Astrocyte (in vitro differentiated cells and primary cell): ENCODE data around the gene MTA2. TPM values are rescaled to one million over a fixed set of nuclear protein-coding genes. Genes with fewer than 3 reads are reported as not detected.

Experiments used
- DNase-seq: peaks from one replicate; pipeline ENCODE4 v3.0.0-alpha.2; 2010; ENCODE audit warnings: low read depth
- FAIRE-seq: peaks from 2 replicates; lab custom pipeline; 2011; peaks lifted over from hg19 to GRCh38; lab: Jason Lieb, UNC
- H2AFZ ChIP-seq: 2 replicates; pipeline ENCODE4 v1.6.0; 2012; ENCODE audit warnings: low read depth, low read length, inconsistent platforms
- H3K27ac ChIP-seq: 2 replicates; pipeline ENCODE4 v1.5.1; 2011; ENCODE audit warnings: low read depth, low read length, inconsistent platforms
- H3K27me3 ChIP-seq: 2 replicates; pipeline ENCODE4 v1.6.0; 2011; ENCODE audit warnings: low read length, inconsistent platforms; ENCODE audit not compliant: insufficient read depth
- H3K36me3 ChIP-seq: 2 replicates; pipeline ENCODE4 v1.5.1; 2011; ENCODE audit warnings: low read length, inconsistent platforms; ENCODE audit not compliant: insufficient read depth
- H3K4me1 ChIP-seq: 2 replicates; pipeline ENCODE4 v1.5.1; 2011; ENCODE audit warnings: low read length, inconsistent platforms; ENCODE audit not compliant: insufficient read depth
- H3K4me2 ChIP-seq: 2 replicates; pipeline ENCODE4 v1.6.0; 2012; ENCODE audit warnings: low read length, inconsistent platforms
- H3K4me3 ChIP-seq: 2 replicates; pipeline ENCODE4 v1.5.1; 2011; ENCODE audit warnings: low read depth, mild to moderate bottlenecking, low read length, inconsistent platforms; ENCODE audit not compliant: insufficient read depth
- H3K79me2 ChIP-seq: 2 replicates; pipeline ENCODE4 v1.6.0; 2012; ENCODE audit warnings: mild to moderate bottlenecking, low read length, inconsistent platforms; ENCODE audit not compliant: insufficient read depth
- H3K9ac ChIP-seq: 2 replicates; pipeline ENCODE4 v1.6.0; 2012; ENCODE audit warnings: mild to moderate bottlenecking, low read length, inconsistent platforms
- H3K9me3 ChIP-seq: 2 replicates; pipeline ENCODE4 v1.5.1; 2012; ENCODE audit warnings: low read depth, mild to moderate bottlenecking, low read length, inconsistent platforms; ENCODE audit not compliant: insufficient read depth
- H4K20me1 ChIP-seq: 2 replicates; pipeline ENCODE4 v1.6.0; 2012; ENCODE audit warnings: low read length, inconsistent platforms; ENCODE audit not compliant: insufficient read depth
- H3K27ac Mint-ChIP-seq: one replicate; pipeline ENCODE4 v1.8.0; 2021; ENCODE audit warnings: mild to moderate bottlenecking, mixed read lengths; ENCODE audit not compliant: unreplicated experiment
- H3K27me3 Mint-ChIP-seq: one replicate; pipeline ENCODE4 v1.8.0; 2021; ENCODE audit warnings: low read depth, mixed read lengths; ENCODE audit not compliant: unreplicated experiment
- H3K36me3 Mint-ChIP-seq: one replicate; pipeline ENCODE4 v1.8.0; 2021; ENCODE audit warnings: low read depth, mixed read lengths; ENCODE audit not compliant: unreplicated experiment
- H3K4me1 Mint-ChIP-seq: one replicate; pipeline ENCODE4 v1.8.0; 2021; ENCODE audit warnings: low read depth, mixed read lengths; ENCODE audit not compliant: unreplicated experiment
- H3K4me3 Mint-ChIP-seq: one replicate; pipeline ENCODE4 v1.8.0; 2021; ENCODE audit warnings: mild to moderate bottlenecking, moderate library complexity, mixed read lengths; ENCODE audit not compliant: unreplicated experiment
- H3K9me3 Mint-ChIP-seq: one replicate; pipeline ENCODE4 v1.8.0; 2021; ENCODE audit warnings: mild to moderate bottlenecking, mixed read lengths; ENCODE audit not compliant: unreplicated experiment
- EZH2 ChIP-seq: IDR thresholded peaks from 2 replicates; pipeline ENCODE4 v1.6.1; 2012; ENCODE audit warnings: mild to moderate bottlenecking, low read length, inconsistent platforms; ENCODE audit not compliant: insufficient read depth
- total RNA-seq: library from RNA; stranded (reverse); gene quantifications from 2 replicates; pipeline ENCODE4 v1.2.1, GENCODE V29; 2021
- TF ChIP-seq, protein P1 (sequence below): IDR thresholded peaks from 2 replicates; pipeline ENCODE4 v1.5.1; 2011; ENCODE audit warnings: low read depth, mild to moderate bottlenecking, inconsistent platforms, low read length, moderate library complexity; ENCODE audit not compliant: insufficient read depth

Gene MTA2
- total RNA-seq, 1 donor from 2014 or later = 136 TPM

DNA sequence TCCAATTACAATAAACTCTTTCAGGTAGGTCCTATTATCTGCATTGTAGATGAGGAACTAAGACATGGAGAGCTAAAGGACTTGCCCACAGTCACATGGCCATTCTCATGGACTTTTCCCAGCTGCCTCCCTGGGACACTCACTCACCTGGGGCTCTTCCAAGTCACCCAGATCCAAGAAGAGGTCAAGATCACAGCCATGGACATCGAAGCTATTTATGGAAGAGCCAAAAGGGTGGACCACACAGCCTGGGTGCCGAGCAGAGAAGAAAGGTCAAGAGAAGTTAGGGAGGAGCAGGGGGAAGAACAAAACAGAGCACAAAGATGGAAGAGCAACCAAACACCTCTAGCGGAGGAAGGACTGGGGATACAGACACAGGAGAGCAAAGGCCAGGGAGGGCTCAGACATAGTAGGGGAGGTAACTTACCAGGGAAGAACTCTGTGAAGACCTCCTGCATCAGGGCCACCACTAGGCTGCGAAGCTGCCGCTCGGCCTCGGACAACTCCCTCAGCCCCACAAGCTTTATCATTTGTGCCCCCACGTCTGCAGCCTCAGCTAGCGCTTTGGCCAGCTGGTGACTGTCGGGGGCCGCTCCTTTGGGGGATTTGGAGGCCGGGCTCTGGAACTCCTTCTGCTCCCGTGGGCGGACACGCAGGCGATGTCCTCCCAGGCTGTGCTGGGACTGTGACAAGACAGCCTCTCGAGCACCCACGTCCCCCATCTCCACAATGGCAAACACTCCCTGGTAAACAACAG, 20.5 kb downstream of the MTA2 start:
- FAIRE-seq (no peak), DNase-seq (no peak)
- H3K27ac ChIP-seq = no peak overlapping the region
- H3K27me3 ChIP-seq = no peaks in the 10 kb centered on the region
- H4K20me1 ChIP-seq = peaks cover 4% of the 10 kb centered on the region
- H3K9me3 ChIP-seq = no peaks in the 10 kb centered on the region
- Mint-ChIP-seq H3K27ac (no peak overlapping the region), H3K36me3 (peaks cover 9% of the 10 kb centered on the region), H3K9me3 (no peaks in the 10 kb centered on the region), H3K4me3 (peak overlapping the region; percentile 41), H3K4me1 (no peaks in the 10 kb centered on the region), H3K27me3 (no peaks in the 10 kb centered on the region)
- H3K4me2 ChIP-seq = no peak overlapping the region
- no peak overlapping the region for H2AFZ ChIP-seq
- no peak overlapping the region for H3K9ac ChIP-seq
- H3K4me1 ChIP-seq = peaks cover 8% of the 10 kb centered on the region
- H3K36me3 ChIP-seq = peaks cover 15% of the 10 kb centered on the region
- no peak overlapping the region for H3K4me3 ChIP-seq
- no peak for TF ChIP-seq EZH2
- H3K79me2 ChIP-seq = peaks cover 17% of the 10 kb centered on the region

DNA sequence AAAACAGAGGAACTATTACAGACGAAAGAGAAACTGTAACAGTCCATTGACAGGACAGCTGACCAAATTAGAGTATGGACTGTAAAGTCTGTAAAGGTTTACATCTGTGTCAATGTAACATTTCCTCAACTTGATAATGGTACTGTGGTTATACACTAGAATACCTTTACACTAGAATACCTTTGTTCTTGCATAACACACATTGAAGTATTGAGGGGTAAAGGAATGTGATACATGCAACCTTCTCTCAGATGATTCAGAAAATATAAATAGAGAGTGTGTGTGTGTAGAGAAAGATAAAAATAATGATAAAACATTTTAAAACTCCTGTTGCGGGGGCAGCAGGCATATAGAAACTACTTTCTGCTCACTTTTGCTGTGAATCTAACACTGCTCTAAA, 22.4 kb downstream of the MTA2 start:
- no peaks in the 10 kb centered on the region for H3K9me3 ChIP-seq
- H3K4me1 ChIP-seq = peaks cover 27% of the 10 kb centered on the region
- no peak overlapping the region for H3K27ac ChIP-seq
- no peak overlapping the region for H2AFZ ChIP-seq
- no peaks in the 10 kb centered on the region for H3K27me3 ChIP-seq
- no peak overlapping the region for H3K9ac ChIP-seq
- DNase-seq (peak; percentile 36), FAIRE-seq (no peak)
- no peak overlapping the region for H3K4me2 ChIP-seq
- peaks cover 30% of the 10 kb centered on the region for H3K79me2 ChIP-seq
- H3K9me3 Mint-ChIP-seq = no peaks in the 10 kb centered on the region
- no peak overlapping the region for H3K4me3 Mint-ChIP-seq
- H3K4me3 ChIP-seq = no peak overlapping the region
- H4K20me1 ChIP-seq = peaks cover 4% of the 10 kb centered on the region
- H3K27ac Mint-ChIP-seq = no peak overlapping the region
- H3K4me1 Mint-ChIP-seq = peaks cover 9% of the 10 kb centered on the region
- TF ChIP-seq, protein P1, sequence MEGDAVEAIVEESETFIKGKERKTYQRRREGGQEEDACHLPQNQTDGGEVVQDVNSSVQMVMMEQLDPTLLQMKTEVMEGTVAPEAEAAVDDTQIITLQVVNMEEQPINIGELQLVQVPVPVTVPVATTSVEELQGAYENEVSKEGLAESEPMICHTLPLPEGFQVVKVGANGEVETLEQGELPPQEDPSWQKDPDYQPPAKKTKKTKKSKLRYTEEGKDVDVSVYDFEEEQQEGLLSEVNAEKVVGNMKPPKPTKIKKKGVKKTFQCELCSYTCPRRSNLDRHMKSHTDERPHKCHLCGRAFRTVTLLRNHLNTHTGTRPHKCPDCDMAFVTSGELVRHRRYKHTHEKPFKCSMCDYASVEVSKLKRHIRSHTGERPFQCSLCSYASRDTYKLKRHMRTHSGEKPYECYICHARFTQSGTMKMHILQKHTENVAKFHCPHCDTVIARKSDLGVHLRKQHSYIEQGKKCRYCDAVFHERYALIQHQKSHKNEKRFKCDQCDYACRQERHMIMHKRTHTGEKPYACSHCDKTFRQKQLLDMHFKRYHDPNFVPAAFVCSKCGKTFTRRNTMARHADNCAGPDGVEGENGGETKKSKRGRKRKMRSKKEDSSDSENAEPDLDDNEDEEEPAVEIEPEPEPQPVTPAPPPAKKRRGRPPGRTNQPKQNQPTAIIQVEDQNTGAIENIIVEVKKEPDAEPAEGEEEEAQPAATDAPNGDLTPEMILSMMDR = no peak
- no peak for TF ChIP-seq EZH2
- H3K36me3 Mint-ChIP-seq = peaks cover 11% of the 10 kb centered on the region
- H3K27me3 Mint-ChIP-seq = no peaks in the 10 kb centered on the region
- peaks cover 11% of the 10 kb centered on the region for H3K36me3 ChIP-seq

DNA sequence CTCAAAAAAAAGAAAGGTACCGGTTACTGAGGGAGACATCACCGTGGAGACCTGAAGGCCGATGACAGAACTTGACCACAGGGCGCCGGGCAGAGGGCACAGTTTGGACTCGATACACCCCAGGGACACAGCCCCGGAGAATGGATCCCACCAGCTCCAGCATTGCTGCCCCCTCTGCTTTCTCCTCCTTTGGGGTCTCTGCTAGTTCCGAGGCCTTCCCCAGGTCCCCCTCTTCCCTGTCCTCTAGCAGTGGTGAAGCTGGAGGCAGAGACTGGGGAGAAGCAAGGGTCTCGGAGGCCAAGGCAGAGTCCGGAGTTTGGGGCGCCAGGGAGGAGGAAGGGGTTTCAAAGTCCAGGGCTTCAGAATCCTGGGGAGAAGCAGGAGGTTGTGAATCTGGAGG, 23.1 kb downstream of the MTA2 start:
- no peak overlapping the region for H3K9ac ChIP-seq
- DNase-seq = no peak
- Mint-ChIP-seq H3K4me3 (no peak overlapping the region), H3K27ac (no peak overlapping the region), H3K4me1 (peaks cover 9% of the 10 kb centered on the region), H3K27me3 (no peaks in the 10 kb centered on the region), H3K36me3 (peaks cover 14% of the 10 kb centered on the region), H3K9me3 (no peaks in the 10 kb centered on the region)
- no peak overlapping the region for H3K4me2 ChIP-seq
- no peak overlapping the region for H3K4me3 ChIP-seq
- FAIRE-seq = no peak
- peaks cover 33% of the 10 kb centered on the region for H3K79me2 ChIP-seq
- no peaks in the 10 kb centered on the region for H3K27me3 ChIP-seq
- H3K36me3 ChIP-seq = peaks cover 7% of the 10 kb centered on the region
- H2AFZ ChIP-seq = no peak overlapping the region
- TF ChIP-seq, protein P1 = no peak
- no peak for TF ChIP-seq EZH2
- H4K20me1 ChIP-seq = peaks cover 4% of the 10 kb centered on the region
- H3K27ac ChIP-seq = no peak overlapping the region
- H3K4me1 ChIP-seq = peaks cover 27% of the 10 kb centered on the region
- H3K9me3 ChIP-seq = no peaks in the 10 kb centered on the region
